Tibial artery (tissue), 4 donors: ENCODE results near the gene VAV2.

Source experiments
- DNase-seq, 2 donors: peaks; one replicate each; pipeline ENCODE4 v3.0.0-alpha.2; 2019
- H3K27ac ChIP-seq, 2 donors: fragments of 200-600 bp; sonication (generic) in 1 of 2; 1 replicate in 1 of 2; 2 replicates in 1 of 2; pipeline ENCODE4 v1.5.1; 2018 to 2019; ENCODE audit warnings: mild to moderate bottlenecking in 1 of 2
- H3K27me3 ChIP-seq, 2 donors: fragments of 200-600 bp; sonication (generic) in 1 of 2; one replicate each; pipeline versions ENCODE4 v1.5.1 to v1.6.0; 2016 to 2019
- H3K36me3 ChIP-seq, 3 donors: fragments of 200-600 bp; sonication (generic) in 2 of 3; one replicate each; pipeline ENCODE4 v1.5.1; 2016 to 2019; ENCODE audit warnings: mild to moderate bottlenecking in 2 of 3
- H3K4me1 ChIP-seq, 4 donors: fragments of 200-600 bp; sonication (generic) in 2 of 4; 1 replicate in 3 of 4; 2 replicates in 1 of 4; pipeline ENCODE4 v1.5.1; 2016 to 2019
- H3K4me3 ChIP-seq, 2 donors: fragments of 200-600 bp; sonication (generic) in 1 of 2; 1 replicate in 1 of 2; 2 replicates in 1 of 2; pipeline ENCODE4 v1.5.1; 2018 to 2019; ENCODE audit warnings: mild to moderate bottlenecking in 2 of 2
- H3K9me3 ChIP-seq, 3 donors: fragments of 200-600 bp; sonication (generic) in 1 of 3; one replicate each; pipeline ENCODE4 v1.5.1; 2016 to 2019
- CTCF ChIP-seq, 2 experiments: fragments of 200-600 bp in 1 of 2; fragments of 450-650 bp in 1 of 2; IDR thresholded peaks; one replicate each; pipeline ENCODE4 v1.5.1; 2017 to 2019; ENCODE audit warnings: antibody characterized with exemption in 2 of 2, mild to moderate bottlenecking in 1 of 2, moderate library complexity in 1 of 2
- intact Hi-C: fragments of 100-400 bp; cut with DNase I; formaldehyde crosslinking; loops from one replicate; pipeline ENCODE4 v1.15.0; 2023; ENCODE audit warnings: low total_unique reads

The VAV2 gene

GRCh38 chr9:133788819-133789717, 203.1 kb downstream of the VAV2 start:
- DNase-seq: no peak
- Histone ChIP-seq H3K27ac (no peak overlapping the region), H3K27me3 (no peaks in the 10 kb centered on the region), H3K36me3 (peaks cover 0 to 30% (median 28%) of the 10 kb centered on the region in 3 donors), H3K4me3 (no peak overlapping the region), H3K4me1 (peaks cover 0 to 14% (median 3%) of the 10 kb centered on the region in 4 donors), H3K9me3 (no peaks in the 10 kb centered on the region)
- TF ChIP-seq CTCF (IDR thresholded peaks at IDR 0.05): no peak
- intact Hi-C loops: no loop called here

DNA sequence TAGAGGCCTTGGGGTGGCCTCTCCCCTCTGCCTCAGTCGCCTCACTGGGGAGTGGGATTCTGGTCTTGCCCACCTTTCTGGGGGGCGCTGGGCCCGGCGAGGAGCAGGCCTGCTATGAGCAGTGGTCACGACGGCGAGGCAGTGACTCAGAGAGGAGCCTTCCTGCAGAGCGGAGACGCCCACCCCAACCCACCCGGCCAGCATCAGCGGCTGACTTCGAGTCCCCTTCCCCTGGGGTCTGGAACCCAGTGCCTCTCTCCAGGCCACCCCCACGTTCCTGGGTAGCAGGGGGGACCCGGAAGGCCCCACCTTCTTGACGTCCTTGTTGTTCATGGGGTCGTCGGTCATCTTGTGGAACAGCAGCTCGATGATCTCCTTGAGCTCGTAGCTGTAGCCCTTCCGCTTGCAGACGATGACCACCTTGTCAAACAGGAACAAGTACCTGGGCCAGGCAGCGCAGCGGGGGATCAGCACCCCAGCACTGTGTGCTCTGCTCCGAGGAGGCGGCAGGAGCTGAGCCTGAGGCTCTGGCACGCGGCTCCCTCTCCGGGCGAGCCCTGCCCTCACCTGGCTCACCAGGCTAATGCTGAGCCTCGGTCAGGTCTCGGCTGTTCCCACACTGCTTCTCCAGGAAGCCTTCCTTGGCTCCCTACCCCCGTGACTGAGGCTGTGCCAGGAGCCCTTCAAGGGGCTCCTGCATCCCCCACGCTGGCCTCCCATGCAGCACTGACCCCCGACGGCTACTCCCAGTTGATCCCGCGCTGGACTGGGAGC, 203.9 kb downstream of the VAV2 start:
- no peak for DNase-seq
- H3K9me3 ChIP-seq: no peaks in the 10 kb centered on the region
- H3K27ac ChIP-seq: no peak overlapping the region
- intact Hi-C loops: no loop called here
- peaks cover 0 to 12% (median 1%) of the 10 kb centered on the region in 4 donors for H3K4me1 ChIP-seq
- H3K36me3 ChIP-seq: peaks cover 0 to 33% (median 30%) of the 10 kb centered on the region in 3 donors
- H3K4me3 ChIP-seq: no peak overlapping the region
- no peaks in the 10 kb centered on the region for H3K27me3 ChIP-seq
- no peak for TF ChIP-seq CTCF (IDR thresholded peaks at IDR 0.05)

DNA sequence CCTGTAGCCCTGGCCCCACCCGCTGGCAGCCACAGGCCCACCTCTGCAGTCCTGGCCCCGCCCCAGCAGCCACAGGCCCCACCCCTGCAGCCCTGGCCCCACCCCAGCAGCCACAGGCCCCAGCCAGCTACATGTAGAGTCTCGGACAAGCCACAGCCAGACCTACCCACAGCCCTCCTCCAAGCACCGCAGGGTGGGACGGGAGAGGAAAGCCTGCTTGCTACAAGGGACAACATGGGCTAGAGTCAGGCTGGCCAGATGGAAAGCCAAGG, 204.4 kb downstream of the VAV2 start:
- intact Hi-C loops: no loop called here
- Histone ChIP-seq H3K27ac (no peak overlapping the region), H3K36me3 (peaks cover 0 to 38% (median 30%) of the 10 kb centered on the region in 3 donors)

DNA sequence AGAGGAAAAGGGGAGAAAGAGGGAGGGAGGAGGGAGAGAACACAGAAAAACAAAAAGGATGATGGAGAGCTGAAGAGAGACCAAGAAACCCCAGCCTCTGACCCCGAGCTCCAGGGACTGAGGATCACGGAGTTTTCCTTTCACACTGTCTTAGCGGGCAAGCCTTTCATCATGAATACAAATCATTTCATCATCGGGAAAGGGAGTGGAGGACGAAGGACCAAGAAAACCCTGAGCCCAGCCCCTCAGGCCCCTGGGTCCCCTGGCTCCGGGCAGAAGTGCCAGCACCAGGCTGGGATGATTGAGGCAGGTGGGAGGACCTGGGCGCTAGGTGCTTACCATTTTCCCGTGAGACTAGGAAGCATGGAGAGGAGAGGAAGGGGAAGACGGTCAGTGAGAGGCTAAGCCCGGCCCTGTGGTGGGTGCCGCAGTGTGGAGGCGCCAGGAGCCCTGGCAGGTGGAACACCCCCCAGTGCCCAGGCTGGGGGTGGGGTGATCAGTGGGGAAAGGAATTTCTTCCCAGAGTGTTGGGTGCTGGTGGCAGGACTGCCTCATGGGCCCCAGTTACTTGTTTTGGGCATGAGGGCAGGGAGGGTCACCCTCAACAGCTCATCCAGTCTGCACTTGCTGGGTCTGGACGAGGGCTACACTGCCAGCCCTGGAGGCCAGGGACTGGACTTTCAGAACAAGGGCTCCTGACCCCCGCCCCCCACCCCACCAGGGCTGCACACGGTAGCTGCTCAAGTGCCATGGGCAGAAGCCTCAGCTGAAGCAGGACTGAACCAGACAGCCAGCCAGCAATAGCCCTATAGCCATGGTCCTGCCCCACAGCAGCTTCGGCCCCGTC, 205.0 kb downstream of the VAV2 start:
- H3K27me3 ChIP-seq: no peaks in the 10 kb centered on the region

More for the DNA sequence above, 204.4 kb downstream of the VAV2 start:
- peak in 1 of 2 donors; percentile 44 for DNase-seq
- Histone ChIP-seq H3K4me1 (peaks cover 0 to 7% (median 0%) of the 10 kb centered on the region in 4 donors), H3K4me3 (no peak overlapping the region), H3K27me3 (no peaks in the 10 kb centered on the region), H3K9me3 (no peaks in the 10 kb centered on the region)
- TF ChIP-seq CTCF (IDR thresholded peaks at IDR 0.05): no peak

More for the DNA sequence above, 205.0 kb downstream of the VAV2 start:
- Histone ChIP-seq H3K36me3 (peaks cover 0 to 38% (median 30%) of the 10 kb centered on the region in 3 donors), H3K4me1 (peaks cover 0 to 11% (median 0%) of the 10 kb centered on the region in 4 donors), H3K4me3 (no peak overlapping the region), H3K27ac (no peak overlapping the region), H3K9me3 (no peaks in the 10 kb centered on the region)
- DNase-seq: no peak
- intact Hi-C loops: no loop called here
- TF ChIP-seq CTCF (IDR thresholded peaks at IDR 0.05): no peak
